Measurements from ENCODE around the gene GSG1L.

The GSG1L gene

GRCh38 chr16:28085389-28086171, 22.1 kb upstream of the GSG1L start:
- DNase-seq (ENCODE audit: extremely low read depth, low read depth): no peak

GRCh38 chr16:28084209-28084608, 20.7 kb upstream of the GSG1L start:
- no peak for DNase-seq (ENCODE audit: extremely low read depth, low read depth)
- TF ChIP-seq CTCF (IDR thresholded peaks at IDR 0.05; ENCODE audit: low read depth, low read length): no peak

More at GRCh38 chr16:28085389-28086171, 22.1 kb upstream of the GSG1L start:
- no peak for TF ChIP-seq CTCF (IDR thresholded peaks at IDR 0.05; ENCODE audit: low read depth, low read length)

- TF ChIP-seq CTCF (IDR thresholded peaks at IDR 0.05; ENCODE audit: low read depth, low read length): no peak
- no peak for DNase-seq (ENCODE audit: extremely low read depth, low read depth)
Measured at GRCh38 chr16:28082624-28083023, 19.1 kb upstream of the GSG1L start.

GRCh38 chr16:28081391-28081968, 18.0 kb upstream of the GSG1L start:
- no peak for TF ChIP-seq CTCF (IDR thresholded peaks at IDR 0.05; ENCODE audit: low read depth, low read length)
- DNase-seq (ENCODE audit: extremely low read depth, low read depth): no peak

- no peak for TF ChIP-seq CTCF (IDR thresholded peaks at IDR 0.05; ENCODE audit: low read depth, low read length)
- DNase-seq (ENCODE audit: extremely low read depth, low read depth): no peak
Measured at GRCh38 chr16:28078261-28078660, 14.7 kb upstream of the GSG1L start.

GRCh38 chr16:28073836-28074235, 10.3 kb upstream of the GSG1L start:
- no peak for DNase-seq (ENCODE audit: extremely low read depth, low read depth)
- TF ChIP-seq CTCF (IDR thresholded peaks at IDR 0.05; ENCODE audit: low read depth, low read length): no peak

- TF ChIP-seq CTCF (IDR thresholded peaks at IDR 0.05; ENCODE audit: low read depth, low read length): no peak
- no peak for DNase-seq (ENCODE audit: extremely low read depth, low read depth)
Measured at GRCh38 chr16:28072087-28072486, 8.6 kb upstream of the GSG1L start.

Measured in AG09319 (cell line).